ENCODE measurements around the gene C1QTNF3. TPM values are rescaled to one million over a fixed set of nuclear protein-coding genes. Genes with fewer than 3 reads are reported as not detected.

Gene C1QTNF3
- total RNA-seq, 1 experiment from 2014 or later, result 0.21 TPM

GRCh38 chr5:33999978-34000377, 43.0 kb downstream of the C1QTNF3 start:
- no peak for DNase-seq (ENCODE audit: low read depth)

DNA sequence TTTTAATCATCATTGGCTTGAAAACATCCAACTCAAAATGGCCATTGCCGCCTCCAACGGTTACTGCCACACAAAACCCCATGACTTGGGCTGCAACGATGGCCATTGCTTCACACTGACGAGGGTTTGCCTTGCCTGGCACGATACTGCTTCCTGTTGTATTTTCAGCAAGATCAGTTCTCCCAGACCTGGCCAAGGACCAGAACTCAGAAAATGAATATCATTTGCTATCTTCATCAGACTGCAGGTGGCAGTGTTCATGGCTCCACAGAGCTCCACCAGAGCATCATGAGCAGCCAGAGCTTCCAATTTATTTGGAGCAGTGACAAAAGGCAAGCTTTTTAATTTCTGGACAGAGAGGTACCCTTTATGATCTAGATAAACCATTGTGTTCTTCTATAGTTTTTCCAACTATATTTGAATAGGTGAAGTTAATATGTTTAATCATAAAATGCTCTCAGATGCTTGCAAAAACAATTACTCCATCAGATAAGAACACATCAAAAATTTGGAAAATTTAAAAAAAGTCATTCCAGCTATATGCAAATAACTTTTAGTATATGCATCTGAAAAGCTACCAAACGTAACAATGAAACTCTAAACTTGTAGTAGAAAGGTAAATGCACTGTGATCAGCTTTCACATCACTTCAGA, 45.6 kb downstream of the C1QTNF3 start:
- DNase-seq (ENCODE audit: low read depth), result peak; percentile 83

DNA sequence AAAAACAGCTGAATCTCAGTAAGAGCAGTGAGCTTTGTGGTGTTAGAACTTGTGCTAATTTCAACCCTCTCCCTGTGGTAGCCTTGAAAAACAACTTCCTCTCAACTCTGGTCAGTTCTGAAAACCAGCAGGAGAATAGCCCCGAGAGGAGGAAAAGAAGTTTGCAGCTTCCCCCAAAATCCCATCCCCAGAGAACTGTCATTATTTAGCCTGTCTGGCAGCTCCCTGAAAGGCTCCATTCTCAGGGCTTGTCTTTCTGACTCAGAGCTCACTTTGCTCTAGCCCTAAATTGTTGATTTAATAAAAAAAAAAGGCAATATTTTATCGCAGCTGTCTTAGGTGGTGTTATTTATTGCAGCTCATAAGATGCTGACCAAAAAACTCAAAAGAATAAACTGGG, 47.1 kb downstream of the C1QTNF3 start:
- DNase-seq (ENCODE audit: low read depth), result no peak

- peak; percentile 28 for DNase-seq (ENCODE audit: low read depth)
Measured at GRCh38 chr5:33994845-33995244, 48.2 kb downstream of the C1QTNF3 start.

DNA sequence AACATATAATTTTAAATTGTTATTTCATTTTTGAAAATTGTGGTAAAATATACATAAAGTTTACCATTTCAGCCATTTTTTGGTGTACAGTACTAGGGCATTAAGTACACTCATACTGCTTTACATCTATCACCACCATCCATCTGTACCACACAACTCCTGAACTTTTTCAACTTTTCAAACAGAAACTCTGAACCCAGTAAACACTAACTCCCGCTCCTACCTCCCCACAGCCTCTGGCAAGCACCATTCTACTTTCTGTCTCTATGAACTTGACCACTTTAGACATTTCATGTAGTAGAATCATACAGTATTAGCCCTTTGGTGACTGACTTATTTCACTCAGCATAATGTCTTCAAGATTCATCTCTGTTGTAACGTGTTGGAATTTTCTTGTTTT, 50.1 kb downstream of the C1QTNF3 start:
- DNase-seq (ENCODE audit: low read depth), result no peak

- DNase-seq (ENCODE audit: low read depth), result no peak
Measured at GRCh38 chr5:33985447-33985846, 57.6 kb downstream of the C1QTNF3 start.

GRCh38 chr5:33984671-33985124, 58.3 kb downstream of the C1QTNF3 start, which contains the start of gene SLC45A2:
Gene SLC45A2 (minus strand): TSS chr5:33984693. CDS start chr5:33984583, 110 bp downstream.
- DNase-seq (ENCODE audit: low read depth), result no peak

DNA sequence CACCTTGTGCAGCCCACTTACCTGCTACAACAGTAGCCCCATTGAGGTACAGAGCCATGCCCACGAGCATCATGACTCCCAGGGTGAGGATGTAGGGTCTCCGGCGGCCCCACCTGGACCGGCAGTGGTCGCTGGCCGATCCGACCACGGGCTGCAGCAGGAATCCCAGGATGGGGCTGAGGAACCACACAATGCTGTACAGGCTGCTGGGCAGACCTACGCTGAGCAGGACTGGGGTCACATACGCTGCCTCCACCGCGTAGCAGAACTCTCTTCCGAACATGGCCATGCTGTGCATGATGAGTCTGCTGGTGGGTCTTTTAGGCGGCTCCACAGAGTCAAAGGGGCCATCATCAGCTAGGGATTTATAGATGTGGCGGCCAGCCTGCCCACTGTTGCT, 58.8 kb downstream of the C1QTNF3 start:
- DNase-seq (ENCODE audit: low read depth), result no peak

DNA sequence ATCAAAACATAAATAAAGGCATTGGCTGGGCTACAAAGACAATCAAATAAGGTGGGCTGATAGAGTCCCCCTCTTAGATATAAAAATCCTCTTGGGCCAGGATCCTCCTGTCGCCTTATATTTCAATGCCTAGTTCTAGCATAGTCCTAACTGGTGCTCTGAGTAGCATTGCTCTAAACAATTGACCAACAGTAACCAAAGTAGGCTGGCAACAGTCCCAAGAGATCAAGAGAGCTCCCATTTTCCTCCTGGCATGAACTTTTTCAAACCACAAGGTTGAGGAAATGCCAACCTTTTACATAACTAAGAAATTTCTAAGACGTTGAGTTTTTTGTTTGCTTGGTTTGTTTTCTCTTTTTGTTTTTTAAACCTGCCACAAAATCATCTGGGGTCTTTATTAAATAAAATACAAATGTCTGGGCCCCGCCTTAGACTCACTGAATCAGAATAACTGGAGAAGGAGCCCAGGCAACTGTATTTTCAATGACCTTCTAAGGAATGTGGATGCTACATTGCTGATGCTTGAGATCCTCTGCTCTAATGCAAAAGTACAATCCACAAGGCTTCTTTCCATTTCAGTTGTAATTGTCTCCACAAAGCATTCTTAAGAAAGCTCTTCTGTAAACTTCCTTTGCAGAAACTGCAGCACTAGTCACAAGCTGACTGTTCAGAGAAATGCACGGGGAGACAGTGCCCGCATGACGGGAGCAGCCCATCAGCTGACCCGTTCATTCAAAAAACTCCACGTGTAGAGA, 61.4 kb downstream of the C1QTNF3 start:
- DNase-seq (ENCODE audit: low read depth), result peak; percentile 36

DNA sequence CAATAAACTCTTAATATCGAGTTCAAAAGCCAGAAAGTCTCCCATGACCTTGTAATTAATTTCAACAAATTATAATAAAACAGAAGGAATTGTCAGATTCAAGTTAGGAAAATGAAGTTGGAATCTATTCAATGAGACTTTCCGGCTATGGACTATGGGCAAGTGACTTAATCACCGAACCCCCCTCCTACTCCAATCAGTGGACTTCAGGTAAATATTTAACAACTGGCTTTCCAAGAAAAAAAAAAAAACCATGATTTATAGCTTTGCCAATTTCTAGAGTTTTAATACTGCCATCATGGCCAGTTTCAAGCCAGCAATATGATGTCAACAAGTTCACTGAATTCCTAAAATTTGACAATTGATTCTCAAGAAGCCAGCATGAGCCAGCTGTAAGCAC, 63.0 kb downstream of the C1QTNF3 start:
- DNase-seq (ENCODE audit: low read depth), result no peak

DNA sequence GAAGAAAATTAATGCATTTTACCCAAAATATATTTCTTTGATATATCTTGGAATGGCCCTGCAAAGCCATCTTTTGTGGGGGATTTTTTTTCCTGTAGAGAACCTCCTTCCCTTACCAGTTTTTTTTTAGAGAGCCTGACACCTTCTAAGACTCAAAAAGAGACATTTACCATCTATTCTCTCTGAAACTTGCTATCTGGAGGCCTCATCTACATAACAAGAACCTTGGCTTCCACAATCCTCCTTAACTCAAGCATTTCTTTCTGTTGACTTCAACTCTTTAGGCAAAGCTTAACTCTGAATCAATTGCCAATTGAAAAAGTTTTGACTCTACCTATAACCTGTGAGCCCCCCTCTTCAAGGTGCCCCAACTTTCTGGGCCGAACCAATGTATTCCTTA, 64.7 kb downstream of the C1QTNF3 start:
- no peak for DNase-seq (ENCODE audit: low read depth)

DNA sequence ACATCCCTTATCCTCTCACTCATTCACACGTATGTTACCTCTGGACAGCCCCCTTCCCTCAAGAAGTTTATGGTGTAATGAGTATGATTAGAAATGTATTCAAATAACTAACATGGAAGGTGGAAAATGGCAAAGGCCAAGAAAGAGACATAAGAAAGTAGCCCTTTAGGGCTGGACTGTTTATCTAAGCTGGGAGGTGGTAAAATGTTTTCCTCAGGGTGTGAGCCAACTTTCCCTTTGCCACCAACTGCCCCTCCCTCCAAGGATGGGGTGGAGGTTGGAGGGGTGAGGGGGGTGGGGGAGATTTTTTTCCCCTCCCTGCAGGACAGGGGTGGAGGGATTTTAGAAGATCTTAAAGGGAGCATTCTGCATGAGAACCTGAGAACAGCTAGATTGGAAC, 66.7 kb downstream of the C1QTNF3 start:
- no peak for DNase-seq (ENCODE audit: low read depth)

- DNase-seq (ENCODE audit: low read depth), result no peak
Measured at GRCh38 chr5:33975852-33976251, 67.2 kb downstream of the C1QTNF3 start.

GRCh38 chr5:33973271-33973670, 69.7 kb downstream of the C1QTNF3 start:
- DNase-seq (ENCODE audit: low read depth), result no peak

DNA sequence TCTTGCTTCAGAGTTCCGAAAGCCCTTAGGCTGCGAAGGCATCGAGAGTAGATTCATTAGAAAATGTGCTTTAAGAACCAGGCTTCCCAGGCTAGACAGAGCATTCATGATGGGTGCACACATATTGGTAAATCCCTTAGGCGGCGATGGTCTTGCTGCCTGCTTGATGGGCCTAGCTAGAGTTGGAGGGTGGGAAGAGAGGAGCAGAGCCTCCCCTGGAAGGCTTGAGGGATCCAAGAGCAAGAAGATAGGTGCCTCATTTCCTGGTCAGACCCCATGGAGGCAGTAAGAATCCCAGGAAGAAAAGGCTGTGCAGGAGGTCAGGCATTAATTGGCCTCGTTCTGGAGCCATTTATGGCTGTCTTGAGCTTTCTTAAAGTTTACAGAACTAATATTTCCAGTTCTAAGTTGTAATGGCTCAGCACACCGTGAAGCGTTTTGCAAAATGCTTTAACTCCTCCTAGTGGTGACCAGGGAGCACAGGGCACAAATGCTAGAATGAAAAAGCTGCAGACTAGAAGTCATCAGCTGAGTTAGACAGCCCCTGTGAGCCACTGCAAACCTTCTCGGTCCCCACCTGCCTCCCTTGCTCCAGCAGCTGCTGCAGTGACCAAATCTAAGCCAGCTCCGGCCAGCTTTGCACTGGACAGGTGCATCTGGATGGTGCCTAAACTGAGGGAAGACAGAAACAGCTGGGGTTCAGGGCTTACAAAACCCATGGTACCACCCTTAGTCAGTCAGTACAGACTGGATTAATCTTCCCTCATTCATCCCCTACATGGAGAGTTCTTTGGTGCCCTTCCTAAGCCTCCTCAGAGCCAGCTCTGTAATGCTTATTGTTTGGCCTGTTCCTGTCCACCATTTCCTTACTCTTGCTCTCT, 73.2 kb downstream of the C1QTNF3 start:
- DNase-seq (ENCODE audit: low read depth), result peak; percentile 48

DNA sequence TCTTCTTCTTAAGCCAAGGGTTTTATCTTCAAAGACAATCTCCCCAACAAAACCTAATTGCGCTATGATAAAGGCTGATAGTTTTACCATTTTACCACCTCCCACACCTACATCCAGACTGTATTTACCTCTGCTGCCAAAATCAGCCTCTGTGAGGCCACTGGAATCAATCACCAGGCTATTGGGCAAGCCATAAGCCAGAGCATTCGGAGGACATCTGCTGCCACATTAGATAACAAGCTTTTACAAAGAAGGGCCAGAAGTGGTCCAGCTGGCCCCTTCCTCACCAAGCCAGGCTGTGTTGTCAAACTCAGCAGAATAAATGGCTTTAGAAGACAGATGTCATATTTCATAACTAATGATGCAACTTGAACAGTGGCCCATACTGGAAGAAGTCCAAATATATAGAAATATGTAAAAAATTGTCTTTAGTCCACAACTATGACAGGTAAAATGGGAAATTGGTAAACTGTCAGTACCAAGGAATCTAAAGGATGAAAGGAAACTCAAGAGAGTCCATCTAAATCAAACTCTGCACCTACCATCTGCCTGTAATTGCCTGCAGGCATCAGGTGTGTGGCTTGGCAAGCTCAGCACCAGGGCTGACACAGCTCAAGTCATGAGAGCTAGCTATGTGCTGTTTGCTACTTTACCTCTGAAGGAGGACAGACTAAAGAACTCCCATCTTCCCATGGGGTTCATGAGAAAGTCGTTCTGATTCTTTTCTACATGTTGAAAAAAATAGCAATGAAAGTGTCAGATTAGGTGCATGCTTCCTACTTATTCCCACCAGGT, 74.6 kb downstream of the C1QTNF3 start:
- DNase-seq (ENCODE audit: low read depth), result no peak

Small RNA genes lying within 50 kb of the gene (small RNA-seq; reads per million reads assigned to genes)
- gene AC139783.1, result not detected

Other genes starting within 250 kb of the C1QTNF3 start
- 0.10 TPM in 2 replicates for gene ADAMTS12, start 151.2 kb downstream of the C1QTNF3 start, total RNA-seq (2014; rRNA removed; shearing (Covaris generic))
- 0.07 and 0.13 TPM in 2 replicates for gene RXFP3, start 106.8 kb downstream of the C1QTNF3 start, total RNA-seq (2014; rRNA removed; shearing (Covaris generic))
- gene SLC45A2, start 58.5 kb downstream of the C1QTNF3 start, total RNA-seq (2014; rRNA removed; shearing (Covaris generic)), result not detected in 2 replicates
- 10.6 and 12.8 TPM in 2 replicates for gene AMACR, start 35.2 kb downstream of the C1QTNF3 start, total RNA-seq (2014; rRNA removed; shearing (Covaris generic))